ENCODE results near the gene DCAF15.

DNA sequence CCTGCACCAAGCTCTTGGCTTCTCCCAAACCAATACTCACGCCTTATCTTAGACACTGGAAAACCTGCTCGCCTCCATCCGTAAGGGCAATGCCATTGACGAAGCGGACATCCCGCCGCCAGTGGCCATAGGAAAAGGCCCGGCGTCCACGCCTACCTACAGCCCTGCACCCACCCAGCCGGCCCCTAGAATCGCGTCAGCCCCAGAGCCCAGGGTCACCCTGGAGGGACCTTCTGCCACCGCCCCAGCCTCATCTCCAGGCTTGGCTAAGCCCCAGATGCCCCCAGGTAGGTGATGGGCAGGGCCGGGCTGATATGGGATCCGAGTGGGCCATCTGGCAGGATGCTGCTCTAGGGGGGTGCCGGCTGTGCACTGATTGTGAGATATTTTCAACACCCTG, 39.0 kb upstream of the DCAF15 start:
- TF ChIP-seq, protein P1, sequence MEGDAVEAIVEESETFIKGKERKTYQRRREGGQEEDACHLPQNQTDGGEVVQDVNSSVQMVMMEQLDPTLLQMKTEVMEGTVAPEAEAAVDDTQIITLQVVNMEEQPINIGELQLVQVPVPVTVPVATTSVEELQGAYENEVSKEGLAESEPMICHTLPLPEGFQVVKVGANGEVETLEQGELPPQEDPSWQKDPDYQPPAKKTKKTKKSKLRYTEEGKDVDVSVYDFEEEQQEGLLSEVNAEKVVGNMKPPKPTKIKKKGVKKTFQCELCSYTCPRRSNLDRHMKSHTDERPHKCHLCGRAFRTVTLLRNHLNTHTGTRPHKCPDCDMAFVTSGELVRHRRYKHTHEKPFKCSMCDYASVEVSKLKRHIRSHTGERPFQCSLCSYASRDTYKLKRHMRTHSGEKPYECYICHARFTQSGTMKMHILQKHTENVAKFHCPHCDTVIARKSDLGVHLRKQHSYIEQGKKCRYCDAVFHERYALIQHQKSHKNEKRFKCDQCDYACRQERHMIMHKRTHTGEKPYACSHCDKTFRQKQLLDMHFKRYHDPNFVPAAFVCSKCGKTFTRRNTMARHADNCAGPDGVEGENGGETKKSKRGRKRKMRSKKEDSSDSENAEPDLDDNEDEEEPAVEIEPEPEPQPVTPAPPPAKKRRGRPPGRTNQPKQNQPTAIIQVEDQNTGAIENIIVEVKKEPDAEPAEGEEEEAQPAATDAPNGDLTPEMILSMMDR (IDR thresholded peaks at IDR 0.05), result no peak
- TF ChIP-seq POLR2A (IDR thresholded peaks at IDR 0.05), result no peak
